T-helper 2 cell (primary cell): ENCODE data around the gene FNBP1L.

ENCODE experiments used
- DNase-seq, 5 experiments: peaks; one replicate each; pipeline versions ENCODE4 v3.0.0 to v3.0.0-alpha.2; 2012 to 2022

The FNBP1L gene

DNA sequence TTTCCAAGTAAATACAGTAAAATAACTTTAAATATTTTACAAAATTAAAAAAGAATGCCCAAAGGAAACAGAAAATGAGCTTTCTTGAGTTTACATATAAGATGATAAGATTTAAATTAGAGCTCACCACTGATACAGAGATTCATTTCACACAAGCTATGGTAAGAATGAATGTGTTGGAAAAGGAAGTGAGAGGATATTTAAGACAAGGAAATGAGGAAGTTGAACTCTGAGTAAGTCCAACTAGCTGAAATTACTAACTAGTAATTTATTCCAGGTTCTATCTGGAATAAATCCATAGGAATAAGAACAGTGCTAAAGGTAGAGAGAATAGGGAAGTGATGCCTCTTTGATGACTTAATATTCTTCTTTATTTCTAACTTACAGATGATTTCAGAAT lies 42.4 kb downstream of the FNBP1L start:
- DNase-seq, result no peak

DNA sequence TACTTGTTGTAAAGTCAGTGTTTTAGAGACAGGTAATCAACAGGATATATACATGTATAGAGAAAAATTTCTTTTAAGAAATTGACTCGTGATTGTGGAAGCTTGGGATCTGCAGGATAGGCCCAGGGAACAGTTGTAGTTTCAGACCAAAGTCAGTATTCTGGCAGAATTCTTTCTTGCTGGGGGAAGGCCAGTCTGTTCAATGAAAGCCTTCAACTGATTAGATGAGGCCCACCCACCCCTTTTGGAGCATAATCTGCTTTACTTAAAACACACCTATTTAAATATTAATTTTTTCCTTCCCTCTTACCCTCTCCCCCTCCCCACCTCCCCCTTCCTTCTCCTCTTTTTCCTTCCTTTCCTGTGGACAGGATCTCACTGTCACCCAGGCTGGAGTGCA lies 48.0 kb downstream of the FNBP1L start:
- no peak for DNase-seq

DNA sequence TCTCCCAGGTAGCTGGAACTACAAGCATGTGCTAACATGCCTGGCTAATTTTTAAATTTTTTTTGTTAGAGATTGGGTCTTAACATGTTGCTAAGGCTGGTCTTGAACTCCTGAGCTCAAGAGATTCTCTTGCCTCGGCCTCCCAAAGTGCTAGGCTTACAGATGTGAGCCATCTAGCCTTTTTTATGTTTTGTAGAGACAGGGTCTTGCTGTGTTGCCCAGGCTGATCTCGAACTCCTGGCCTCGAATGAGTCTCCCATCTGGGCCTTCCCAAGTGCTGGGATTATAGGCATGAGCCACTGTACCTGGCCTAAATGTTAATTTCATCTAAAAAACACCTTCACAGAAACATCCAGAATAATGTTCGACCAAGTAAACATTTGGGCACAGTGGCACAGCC lies 48.6 kb downstream of the FNBP1L start:
- no peak for DNase-seq

DNA sequence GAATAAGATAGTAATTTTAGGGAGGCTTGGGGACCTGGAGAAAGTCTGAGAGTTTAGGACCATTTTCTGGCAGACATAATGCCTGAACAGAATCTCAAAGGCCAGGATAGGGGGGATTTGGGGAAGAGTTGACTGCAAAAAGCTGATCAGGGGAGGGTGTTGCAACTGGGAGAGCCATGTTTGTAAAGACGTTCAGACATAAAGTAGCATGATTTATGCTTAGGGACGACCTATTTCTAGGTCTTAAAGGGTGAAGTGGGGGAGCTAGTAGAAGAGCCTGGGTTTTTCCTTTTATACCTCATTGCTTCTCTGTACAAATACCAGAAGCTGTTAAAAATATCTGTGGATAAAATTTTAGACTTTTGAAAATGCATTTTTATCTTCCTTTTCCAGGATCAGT lies 51.2 kb downstream of the FNBP1L start:
- DNase-seq, result no peak

DNA sequence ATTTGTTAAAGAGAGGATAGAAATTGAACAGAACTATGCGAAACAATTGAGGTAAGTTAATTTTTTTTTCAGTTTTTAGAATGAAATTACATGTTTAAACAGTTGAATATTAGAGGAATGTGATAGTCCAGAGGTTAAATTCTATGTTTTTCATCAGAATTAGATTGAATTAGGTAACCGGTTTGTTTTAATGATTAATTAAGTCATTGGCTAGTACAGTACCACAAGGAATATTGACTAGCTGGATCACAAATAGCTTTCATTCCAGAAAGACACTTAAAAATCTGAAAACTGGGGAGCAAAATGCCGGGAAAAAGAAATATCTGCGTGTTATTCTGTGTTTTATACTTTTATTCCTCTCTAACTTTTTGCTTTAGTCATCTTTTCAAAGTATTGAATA lies 51.6 kb downstream of the FNBP1L start:
- DNase-seq, result no peak

DNA sequence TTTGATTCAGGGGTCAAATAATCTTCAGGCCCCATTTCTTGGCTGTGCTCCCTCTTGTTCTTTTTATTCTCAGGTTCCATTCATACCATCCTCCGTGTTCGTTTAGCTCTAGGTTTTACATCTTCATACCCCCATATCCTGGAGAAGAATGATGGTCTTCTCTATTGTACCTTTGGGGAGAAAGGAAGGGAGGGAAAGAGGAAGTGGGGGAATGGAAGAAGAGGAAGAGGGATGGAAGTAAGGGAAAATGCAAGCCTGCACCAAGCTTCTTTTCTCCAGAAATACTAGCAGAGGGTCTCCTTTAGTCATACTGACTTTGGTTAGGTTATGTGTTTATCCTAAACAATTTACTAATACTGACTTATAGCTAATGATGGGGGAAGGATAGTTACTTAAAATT lies 52.4 kb downstream of the FNBP1L start:
- DNase-seq, result no peak

DNA sequence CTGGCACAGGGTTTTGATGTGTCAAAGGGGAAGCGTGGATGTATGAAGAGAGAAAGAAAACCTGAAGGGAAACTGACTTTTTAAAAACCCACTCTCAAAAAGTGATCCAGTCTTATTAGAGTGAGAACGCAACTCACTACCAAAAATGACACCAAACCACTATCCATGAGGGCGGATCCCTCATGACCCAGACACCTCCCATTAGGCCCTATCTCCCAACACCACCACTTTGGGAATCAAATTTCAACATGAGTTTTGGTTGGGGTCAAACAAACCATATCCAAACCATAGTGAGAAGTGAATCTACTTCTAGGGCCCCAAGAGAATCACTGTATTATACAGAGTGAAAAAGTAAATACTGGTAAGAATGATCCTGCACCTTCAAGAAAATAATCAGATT lies 53.5 kb downstream of the FNBP1L start:
- no peak for DNase-seq

DNA sequence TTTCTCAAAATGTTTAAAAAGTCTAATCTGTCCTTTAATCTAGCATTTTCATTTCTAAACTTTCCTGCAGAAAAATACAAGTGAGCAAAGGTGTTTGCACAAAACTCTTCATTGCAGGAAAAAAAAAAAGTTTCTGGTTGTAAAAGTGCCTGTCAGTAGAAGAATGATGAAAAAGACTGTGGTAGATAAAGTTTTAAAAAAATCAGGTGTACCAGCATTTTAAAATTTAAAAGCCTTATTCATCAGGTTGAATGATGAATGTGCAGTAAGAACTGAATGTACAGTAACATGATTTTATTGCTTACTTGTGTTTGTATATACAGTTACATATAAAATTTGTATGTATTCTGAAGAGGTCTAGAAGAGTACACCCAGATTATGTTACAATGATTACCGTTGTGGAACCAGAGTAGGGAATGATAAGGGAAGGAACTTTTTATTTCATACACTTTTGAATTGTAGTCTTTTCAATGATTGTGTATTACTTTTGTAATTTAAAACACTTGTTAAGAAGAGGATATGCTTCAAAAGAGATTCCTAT lies 54.0 kb downstream of the FNBP1L start:
- no peak for DNase-seq

DNA sequence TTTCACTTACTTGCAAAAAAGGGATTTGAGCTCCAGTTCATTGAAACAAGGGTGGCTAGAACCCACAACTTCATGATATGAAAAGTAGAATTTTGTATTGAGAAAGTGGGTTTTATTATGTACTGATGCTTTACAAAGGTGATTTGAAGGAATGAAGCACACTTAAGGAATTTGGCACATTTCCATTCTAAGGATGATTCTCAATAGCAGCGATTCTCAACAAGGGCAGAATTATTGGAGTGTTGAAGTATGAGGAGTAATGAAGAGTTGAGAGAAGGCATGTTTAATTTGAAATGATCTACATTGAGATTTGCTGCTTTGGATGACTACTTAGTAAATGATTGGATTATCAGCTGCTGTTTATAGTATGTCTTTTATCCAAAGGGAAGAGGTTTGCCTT lies 54.7 kb downstream of the FNBP1L start:
- no peak for DNase-seq

DNA sequence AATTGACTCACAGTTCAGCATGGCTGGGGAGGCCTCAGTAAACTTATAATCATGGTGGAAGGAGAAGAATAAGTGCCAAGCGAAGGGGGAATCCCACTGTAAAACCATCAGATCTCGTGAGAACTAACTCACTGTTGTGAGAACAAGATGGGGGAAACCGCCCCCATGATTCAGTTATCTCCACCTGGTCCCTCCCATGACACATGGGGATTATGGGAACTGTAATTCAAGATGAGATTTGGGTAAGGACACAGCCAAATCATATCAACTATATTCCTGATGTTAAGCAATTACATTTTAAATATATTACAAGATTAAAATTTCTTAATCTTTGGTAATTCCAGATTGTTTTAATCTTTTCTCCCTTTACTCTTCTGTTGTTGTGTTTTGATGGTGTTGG lies 55.2 kb downstream of the FNBP1L start:
- DNase-seq, result no peak

DNA sequence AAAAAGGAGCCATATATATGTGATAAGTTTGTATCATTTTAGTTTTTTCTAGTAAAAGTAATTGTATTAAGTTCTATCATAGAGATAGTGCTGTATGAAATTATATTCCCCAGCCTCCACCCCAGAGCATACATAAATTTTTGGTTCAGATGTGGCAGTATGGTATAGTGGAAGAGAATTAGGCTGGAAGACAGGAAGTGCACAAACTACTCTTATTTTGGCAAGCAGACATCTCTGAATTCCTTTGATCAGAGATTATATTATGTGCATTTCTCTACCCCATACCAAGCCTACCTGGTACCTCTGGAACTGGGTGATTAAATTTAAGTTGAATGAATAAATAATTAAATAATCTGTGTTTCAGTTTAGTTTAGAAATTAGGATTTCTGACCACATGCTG lies 55.9 kb downstream of the FNBP1L start:
- DNase-seq, result no peak

DNA sequence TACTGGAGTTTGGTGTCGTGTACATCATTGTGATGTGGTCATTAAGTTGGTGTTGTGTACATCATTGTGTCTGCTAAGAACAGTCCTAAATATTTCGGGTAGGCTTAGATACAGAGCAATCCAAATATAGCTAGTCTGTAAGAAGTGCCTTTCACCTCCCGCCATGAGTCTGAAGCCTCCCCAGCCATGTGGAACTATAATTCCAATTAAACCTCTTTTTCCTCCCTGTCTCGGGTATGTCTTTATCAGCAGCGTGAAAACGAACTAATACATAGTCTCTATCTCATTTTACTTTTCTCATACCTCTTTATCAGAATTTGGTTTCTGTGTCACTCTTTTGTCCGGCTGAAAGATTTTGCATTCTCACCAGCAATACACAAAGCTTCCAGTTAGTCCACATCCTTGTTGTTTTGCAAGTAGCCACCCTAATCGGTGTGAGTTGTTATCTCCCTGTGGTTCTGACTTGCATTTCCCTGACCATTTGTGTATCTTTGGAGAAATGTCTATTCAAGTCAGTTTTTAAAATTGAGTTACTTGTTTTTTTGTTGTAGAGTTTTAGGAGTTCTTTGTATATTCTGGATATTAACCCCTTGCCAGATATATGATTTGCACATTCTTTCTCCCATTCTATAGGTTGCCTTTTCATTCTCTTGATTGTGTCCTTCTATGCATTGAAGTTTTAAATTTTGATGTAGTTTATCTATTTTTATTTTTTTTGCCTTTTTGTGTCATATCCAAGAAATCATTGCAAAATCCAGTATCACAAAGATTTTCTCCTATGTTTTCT lies 56.5 kb downstream of the FNBP1L start:
- no peak for DNase-seq

DNA sequence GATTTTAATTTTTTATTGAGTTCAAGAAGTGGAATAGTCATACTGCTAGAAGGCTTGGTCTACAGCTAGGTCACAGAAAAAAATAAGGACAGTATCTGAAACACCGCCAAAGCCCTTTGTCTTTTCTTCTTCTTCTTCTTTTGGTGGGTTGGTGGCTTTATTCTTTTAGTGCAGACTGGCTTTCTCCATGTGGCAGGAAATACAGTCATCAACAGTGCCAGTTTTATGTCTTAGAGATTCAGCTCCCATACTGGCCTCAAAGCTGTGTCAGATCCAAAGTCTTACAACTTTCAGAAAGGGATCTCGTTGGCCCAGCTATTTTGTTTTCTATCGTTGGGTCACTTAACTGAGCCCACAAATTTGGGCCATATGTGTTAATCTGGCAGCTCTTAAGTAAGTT lies 58.2 kb downstream of the FNBP1L start:
- no peak for DNase-seq

DNA sequence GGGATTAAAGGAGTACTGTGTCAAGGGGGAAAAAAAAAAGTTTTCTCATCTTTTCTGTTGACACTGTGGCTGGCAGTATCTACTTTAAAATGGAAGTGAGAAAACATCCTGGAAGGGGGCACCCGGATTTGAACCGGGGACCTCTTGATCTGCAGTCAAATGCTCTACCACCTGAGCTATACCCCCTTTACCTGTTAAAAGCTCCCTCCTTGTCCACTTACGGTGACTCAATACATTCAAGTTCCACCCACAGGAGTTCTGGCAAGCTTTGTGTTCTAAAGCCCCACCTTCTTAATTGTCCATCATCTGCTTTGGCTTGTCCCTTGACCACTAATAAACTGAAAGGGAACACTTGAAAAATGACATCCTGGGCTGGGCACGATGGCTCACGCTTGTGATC lies 68.2 kb downstream of the FNBP1L start:
- DNase-seq, result no peak

DNA sequence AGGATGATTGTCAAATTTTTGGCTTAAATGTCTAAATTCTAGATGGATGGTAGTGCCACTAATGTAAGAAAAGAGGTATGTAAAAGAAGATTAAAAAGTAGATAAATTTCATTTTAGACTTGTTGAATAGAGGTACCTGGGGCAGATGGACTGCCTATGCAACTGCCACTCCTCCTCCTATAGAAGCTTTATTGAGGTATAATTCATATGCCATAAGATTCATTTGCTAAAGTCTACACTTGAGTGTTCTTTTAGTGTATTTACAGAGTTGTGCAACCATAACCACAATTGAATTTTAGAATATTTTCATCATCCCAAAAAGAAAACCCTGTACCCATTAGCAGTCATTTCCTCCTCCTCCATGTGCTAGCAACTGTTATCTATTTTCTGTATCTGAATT lies 70.6 kb downstream of the FNBP1L start:
- no peak for DNase-seq

DNA sequence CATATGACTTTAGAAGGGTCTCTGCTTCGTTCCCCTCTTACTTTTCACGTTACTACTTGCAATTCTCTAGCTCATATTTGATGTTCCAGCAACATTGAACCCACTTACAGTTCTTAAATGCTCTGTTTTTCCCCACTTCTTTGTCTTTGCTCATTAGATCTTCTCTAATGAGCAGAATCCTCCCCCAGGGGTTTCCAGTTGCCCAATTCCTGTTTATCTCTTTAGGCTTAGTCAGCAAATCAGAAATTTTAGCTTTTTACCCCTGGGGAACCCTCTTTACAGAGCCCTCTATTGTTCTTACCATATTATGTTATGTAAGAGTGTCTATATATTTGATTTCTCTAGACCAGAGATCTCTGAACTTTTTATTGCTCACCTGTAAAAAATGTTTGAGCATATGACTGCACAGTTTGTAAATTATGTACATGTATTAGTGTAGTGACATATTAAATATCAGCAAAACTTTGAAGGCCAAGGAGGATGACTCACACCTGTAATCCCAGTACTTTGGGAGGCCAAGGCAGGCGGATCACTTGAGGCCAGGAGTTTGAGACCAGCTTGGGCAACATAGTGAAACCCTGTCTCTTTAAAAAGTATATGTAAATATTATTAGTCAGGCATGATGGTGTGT lies 71.4 kb downstream of the FNBP1L start:
- DNase-seq, result no peak

DNA sequence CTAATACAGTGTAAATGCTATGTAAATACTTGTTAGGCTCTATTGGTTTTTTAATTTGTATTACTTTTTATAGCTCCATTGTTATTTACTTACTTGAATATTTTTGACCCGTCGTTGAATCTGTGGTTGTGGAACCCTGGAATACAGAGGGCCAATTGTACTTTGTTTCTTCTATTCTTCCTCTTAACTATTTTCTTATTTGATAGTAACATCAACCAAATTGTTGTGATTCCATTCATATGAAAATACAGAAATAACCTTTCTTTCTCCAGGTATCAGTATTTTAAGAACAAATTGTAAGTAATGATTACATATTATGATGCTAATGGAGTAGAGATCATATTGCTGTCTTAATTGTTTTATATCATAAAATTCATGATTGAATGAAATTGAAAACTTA lies 73.7 kb downstream of the FNBP1L start:
- no peak for DNase-seq

DNA sequence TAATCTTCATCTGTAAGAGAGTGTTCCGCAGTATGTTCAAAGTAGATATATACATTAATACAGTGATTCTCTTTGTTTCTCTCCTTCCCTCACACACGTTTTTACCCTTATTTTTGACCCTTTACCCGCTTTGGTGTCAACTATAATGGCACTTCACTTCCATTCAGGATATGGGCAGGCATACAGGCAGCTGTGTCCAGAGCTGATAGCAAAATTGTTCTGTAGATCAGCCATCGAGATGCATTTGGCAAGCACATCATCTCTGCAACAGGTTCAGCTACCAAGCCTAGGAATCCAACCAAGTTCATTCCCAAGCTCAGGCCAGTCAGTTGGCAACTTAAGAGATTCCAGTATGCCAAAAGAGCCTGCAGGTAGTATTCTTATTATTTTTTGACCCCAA lies 74.8 kb downstream of the FNBP1L start:
- no peak for DNase-seq

DNA sequence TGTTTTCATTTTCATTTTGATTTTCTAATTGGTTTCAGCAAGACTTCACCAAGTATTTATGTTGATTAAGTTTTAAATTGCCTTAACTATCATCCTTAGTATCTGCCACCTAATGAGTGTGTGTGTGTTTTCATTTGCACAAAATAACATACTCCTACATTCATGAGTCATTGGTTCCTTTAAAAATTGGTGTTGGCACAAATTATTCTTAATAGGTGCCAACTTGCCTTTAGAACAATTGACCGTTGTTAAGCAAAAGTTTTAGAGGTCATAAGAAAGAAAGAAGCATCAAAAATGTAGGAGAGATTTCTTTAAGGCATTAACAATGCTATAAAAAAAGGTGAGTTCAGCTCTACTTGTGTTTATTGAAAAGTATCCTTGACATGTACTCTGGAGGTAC lies 77.5 kb downstream of the FNBP1L start:
- no peak for DNase-seq

DNA sequence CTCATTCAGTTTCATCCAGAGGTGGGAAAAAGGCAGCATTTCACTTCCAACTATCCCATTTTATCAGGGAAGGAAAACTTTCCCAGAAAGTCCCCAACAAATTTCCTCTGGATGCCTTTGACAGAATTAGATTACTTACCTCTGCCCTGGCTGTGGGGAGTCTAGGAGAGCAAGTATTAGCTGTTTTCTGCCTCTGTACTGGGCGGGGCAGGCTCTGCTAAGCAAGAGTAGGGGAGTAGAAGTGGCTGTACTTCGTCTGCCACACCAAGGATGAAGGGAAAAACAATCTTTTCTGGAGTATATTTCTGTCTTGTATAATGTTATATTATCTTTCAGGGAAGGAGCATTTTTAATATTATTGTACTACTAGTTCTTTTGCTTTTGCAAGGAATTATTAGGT lies 78.5 kb downstream of the FNBP1L start:
- DNase-seq, result no peak

DNA sequence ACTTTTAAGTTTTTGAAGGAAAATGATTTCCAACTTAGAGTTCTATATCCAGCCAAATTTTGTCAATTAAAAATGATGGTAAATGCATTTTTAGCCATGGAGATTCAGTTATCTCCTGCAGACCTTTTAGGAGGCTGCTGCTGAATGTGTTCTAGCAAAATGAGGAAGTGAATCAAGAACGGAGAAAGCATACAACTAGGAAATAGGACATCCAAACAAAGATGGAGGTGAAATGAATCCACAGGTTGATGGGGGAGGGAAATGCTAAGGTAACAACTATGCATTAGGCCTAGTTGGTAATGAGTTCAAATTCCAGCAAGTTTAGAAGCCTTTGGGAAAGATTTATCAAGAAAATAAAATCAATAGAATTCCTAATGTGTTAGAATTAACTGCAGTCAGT lies 80.5 kb downstream of the FNBP1L start:
- no peak for DNase-seq

DNA sequence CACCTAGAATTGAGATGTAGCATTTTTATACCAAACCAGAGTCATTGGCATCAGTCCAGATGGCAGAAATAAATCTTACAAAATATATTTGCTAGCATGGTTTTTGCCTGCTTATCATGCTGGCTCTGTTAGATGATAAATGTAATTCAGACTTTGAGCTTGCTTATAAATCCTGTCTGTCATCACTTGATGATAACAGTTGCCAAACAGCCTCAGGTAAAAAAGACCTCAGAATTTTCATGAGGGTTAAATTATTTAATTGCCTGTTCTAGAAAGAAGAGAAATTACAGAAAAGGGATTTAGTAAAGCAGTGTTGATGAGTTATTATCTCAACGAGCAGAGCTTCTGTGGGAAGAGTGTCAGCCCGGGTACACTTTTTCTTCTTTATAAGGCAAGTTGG lies 83.3 kb downstream of the FNBP1L start:
- no peak for DNase-seq

DNA sequence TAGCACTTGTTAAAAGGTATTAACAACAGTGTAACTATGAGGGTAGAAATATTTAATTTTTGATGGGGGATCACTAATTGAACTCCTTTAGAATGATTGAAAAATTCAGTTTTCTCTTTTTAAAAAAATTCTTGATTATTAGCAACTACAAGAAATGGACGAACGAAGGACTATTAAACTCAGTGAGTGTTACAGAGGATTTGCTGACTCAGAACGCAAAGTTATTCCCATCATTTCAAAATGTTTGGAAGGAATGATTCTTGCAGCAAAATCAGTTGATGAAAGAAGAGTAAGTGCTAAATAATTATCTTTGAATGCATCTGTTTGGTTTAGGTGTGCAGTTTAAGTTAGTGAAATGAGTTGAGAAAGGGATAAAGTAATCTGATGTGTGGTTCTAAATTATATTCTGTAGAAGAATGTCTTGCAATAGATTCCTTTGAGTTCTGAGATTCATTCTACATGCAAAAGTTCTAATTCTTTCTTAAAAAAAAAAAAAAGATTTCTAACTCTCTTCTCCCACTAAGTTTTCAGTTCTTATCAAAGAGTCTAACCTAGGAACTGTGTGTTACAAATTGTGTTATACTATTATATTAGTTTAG lies 85.0 kb downstream of the FNBP1L start:
- DNase-seq, result no peak

DNA sequence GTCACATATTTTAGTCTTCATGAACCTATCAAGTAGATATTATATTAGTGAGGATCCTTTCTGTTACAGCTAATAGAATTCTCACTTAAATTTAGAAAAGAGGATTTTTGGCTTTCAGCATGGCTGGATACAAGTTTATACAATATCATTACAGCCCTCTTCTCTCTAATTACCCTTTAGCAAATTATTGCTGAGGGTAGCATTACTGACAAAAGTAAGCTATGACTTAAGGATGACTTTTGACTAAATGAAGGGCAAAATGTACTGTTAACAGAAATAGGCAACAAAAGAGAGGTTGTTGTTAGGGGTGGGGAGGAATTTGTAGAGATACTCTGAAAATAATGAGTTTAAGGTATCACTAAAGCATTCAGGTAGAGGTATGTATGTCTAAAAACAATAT lies 85.8 kb downstream of the FNBP1L start:
- no peak for DNase-seq
